ENCODE measurements around the gene SLC4A1AP. TPM values are rescaled to one million over a fixed set of nuclear protein-coding genes. Genes with fewer than 3 reads are reported as not detected.

Gene SLC4A1AP
- total RNA-seq, 6 experiments from 2014 or later = 6.5 to 12.7 (median 8.5) TPM

DNA sequence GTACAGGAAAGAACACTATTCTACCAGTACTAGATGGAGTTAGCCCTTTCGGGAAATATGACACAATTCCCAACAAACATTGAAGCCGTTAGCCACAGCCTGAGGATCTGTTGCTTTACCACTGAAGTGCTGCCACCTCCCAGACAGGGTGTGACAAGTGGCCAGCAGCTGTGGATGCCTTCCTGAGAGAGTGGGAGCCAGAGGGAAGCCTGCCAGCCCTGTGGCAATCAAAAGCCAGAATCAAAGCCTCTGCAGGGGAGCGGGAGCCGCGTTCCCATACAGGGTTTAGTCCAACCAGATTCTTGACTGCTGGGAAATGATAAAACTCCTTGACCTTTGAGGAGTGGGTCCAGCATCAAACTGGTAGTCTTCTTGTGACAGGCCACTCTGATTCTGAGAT, 38.0 kb downstream of the SLC4A1AP start:
- no peak overlapping the region for H3K4me3 ChIP-seq
- intact Hi-C loops (cut with DNase I) = no loop called here
- peaks cover 0 to 4% (median 0%) of the 10 kb centered on the region in 4 donors for H3K4me1 ChIP-seq
- no peak for TF ChIP-seq POLR2A (IDR thresholded peaks at IDR 0.05)
- TF ChIP-seq, protein P1, sequence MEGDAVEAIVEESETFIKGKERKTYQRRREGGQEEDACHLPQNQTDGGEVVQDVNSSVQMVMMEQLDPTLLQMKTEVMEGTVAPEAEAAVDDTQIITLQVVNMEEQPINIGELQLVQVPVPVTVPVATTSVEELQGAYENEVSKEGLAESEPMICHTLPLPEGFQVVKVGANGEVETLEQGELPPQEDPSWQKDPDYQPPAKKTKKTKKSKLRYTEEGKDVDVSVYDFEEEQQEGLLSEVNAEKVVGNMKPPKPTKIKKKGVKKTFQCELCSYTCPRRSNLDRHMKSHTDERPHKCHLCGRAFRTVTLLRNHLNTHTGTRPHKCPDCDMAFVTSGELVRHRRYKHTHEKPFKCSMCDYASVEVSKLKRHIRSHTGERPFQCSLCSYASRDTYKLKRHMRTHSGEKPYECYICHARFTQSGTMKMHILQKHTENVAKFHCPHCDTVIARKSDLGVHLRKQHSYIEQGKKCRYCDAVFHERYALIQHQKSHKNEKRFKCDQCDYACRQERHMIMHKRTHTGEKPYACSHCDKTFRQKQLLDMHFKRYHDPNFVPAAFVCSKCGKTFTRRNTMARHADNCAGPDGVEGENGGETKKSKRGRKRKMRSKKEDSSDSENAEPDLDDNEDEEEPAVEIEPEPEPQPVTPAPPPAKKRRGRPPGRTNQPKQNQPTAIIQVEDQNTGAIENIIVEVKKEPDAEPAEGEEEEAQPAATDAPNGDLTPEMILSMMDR (IDR thresholded peaks at IDR 0.05) = no peak
- H3K9me3 ChIP-seq = no peaks in the 10 kb centered on the region
- ATAC-seq (peak; percentile 63 to 79 (median 68)), DNase-seq (peak; percentile 72 to 79 (median 75))
- H3K27me3 ChIP-seq = no peaks in the 10 kb centered on the region
- 25% methylated on average over 2 of the region's 5 CpGs for WGBS (ENCODE audit: insufficient coverage, low coverage, low lambda C conversion rate, missing lambda C conversion rate)
- H3K36me3 ChIP-seq = no peaks in the 10 kb centered on the region
- H3K27ac ChIP-seq = no peak overlapping the region

DNA sequence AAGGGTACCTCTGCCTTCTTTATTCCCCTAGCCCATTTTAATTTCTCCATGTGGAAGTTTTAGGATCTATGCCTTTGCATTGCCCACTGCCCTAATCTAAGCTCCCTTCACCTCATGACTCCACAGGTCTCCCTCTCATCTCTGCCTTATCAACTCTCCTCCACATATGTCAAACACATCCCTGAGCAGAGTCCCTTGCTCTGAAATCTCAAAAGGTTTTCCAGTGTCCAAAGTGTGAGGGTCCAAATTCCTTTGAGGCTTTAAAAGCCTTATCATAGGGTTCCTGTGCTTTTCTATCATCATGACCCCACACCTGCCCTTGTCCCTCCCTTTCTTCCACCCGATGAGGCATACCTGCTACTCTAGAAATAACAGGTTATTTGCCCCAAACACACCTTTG, 38.6 kb downstream of the SLC4A1AP start:
- Histone ChIP-seq H3K9me3 (no peaks in the 10 kb centered on the region), H3K4me1 (peaks cover 0 to 4% (median 0%) of the 10 kb centered on the region in 4 donors), H3K27me3 (no peaks in the 10 kb centered on the region), H3K36me3 (no peaks in the 10 kb centered on the region), H3K27ac (no peak overlapping the region), H3K4me3 (no peak overlapping the region)
- WGBS (ENCODE audit: insufficient coverage, low coverage, low lambda C conversion rate, missing lambda C conversion rate) = 55% methylated on average over 1 of the region's 1 CpG
- TF ChIP-seq POLR2A (IDR thresholded peaks at IDR 0.05) = no peak
- TF ChIP-seq, protein P1 (IDR thresholded peaks at IDR 0.05) = no peak
- DNase-seq (no peak), ATAC-seq (no peak)
- intact Hi-C loops (cut with DNase I) = no loop called here

DNA sequence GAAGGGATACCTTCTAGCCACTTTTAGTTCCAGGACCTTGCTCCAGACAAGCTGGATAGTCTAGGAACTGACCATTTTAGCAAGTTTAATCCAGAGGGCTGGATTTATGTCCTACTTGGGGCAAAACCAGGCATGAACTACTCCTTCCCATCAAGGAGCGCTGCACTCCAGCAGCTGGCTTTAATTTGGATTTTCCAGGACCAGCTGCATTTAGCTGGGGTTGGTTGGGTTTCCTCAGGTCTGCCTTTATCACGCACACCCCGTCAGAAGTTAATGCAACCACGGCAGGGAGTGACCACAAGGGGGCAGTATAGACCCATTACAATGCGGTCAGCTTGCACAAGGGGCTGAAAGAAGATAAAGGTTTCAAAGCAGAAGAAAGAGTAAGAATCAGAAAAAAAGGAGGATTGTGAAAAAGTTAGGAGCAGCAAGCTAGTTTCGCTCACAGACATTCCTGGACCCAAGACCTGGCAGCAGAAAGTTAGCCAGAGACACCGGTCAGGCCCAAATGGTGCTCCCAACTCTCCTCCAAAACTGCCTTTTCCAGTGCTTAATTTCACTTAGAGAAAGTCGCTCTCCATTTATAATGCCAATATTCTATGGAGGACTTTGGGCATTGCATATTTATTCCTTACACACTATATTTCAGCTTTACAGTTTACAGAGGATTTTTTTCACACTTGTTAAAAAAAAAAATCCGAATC, 40.1 kb downstream of the SLC4A1AP start:
- intact Hi-C loops (cut with DNase I) = no loop called here

DNA sequence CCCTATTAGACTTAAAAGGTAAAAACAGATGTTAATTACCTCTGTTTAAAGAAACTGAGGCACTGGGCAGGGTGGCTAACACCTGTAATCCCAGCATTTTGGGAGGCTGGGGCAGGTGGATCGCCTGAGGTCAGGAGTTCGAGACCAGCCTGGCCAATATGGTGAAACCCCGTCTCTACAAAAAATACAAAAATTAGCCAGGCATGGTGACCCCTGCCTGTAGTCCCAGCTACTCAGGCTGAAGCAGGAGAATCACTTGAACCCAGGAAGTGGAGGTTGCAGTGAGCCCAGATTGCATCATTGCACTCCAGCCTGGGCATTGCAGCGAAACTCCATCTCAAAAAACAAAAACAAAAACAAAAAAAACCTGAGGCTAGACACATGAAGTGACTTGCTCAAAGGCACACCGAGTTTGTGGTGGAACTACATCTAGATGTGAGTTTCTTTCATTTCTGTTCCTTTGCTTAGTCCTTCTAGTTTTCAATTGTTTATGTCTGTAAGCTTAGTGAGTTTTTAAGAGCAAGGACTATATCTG, 40.7 kb downstream of the SLC4A1AP start:
- Histone ChIP-seq H3K27ac (no peak overlapping the region), H3K36me3 (no peaks in the 10 kb centered on the region), H3K4me3 (no peak overlapping the region), H3K27me3 (no peaks in the 10 kb centered on the region), H3K4me1 (peaks cover 0 to 4% (median 0%) of the 10 kb centered on the region in 4 donors), H3K9me3 (no peaks in the 10 kb centered on the region)
- TF ChIP-seq, protein P1 (IDR thresholded peaks at IDR 0.05) = no peak
- TF ChIP-seq POLR2A (IDR thresholded peaks at IDR 0.05) = no peak
- ATAC-seq (no peak), DNase-seq (no peak)
- WGBS (ENCODE audit: insufficient coverage, low coverage, low lambda C conversion rate, missing lambda C conversion rate) = 85% methylated on average over 5 of the region's 5 CpGs
- intact Hi-C loops (cut with DNase I) = no loop called here

More for the DNA sequence above, 40.1 kb downstream of the SLC4A1AP start:
- no peaks in the 10 kb centered on the region for H3K36me3 ChIP-seq
- no peak overlapping the region for H3K4me3 ChIP-seq
- TF ChIP-seq, protein P1 (IDR thresholded peaks at IDR 0.05) = peak; percentile 90 to 97 (median 95)
- TF ChIP-seq POLR2A (IDR thresholded peaks at IDR 0.05) = no peak
- no peak overlapping the region for H3K27ac ChIP-seq
- DNase-seq = peak; percentile 67 to 80 (median 70)
- H3K27me3 ChIP-seq = no peaks in the 10 kb centered on the region
- no peaks in the 10 kb centered on the region for H3K9me3 ChIP-seq
- peak; percentile 72 to 89 (median 86) for ATAC-seq
- peaks cover 0 to 4% (median 0%) of the 10 kb centered on the region in 4 donors for H3K4me1 ChIP-seq
- 23% methylated on average over 9 of the region's 9 CpGs for whole genome bisulfite sequencing (ENCODE audit: insufficient coverage, low coverage, low lambda C conversion rate, missing lambda C conversion rate)

All from right lobe of liver (tissue), 6 donors.